A673 (cell line): ENCODE results near the gene MEF2A. TPM values are rescaled to one million over a fixed set of nuclear protein-coding genes. Genes with fewer than 3 reads are reported as not detected.

Source experiments
- BruUV-seq: library from RNA; stranded (reverse); fragments of 400-500 nt; replicated peaks from 2 replicates; lab custom pipeline; 2021; lab: Mats Ljungman, UMichigan
- CTCF ChIA-PET: fragments of 300-600 bp; sonication (Branson Sonifier 250); formaldehyde crosslinking; loops from one replicate; lab custom pipeline; 2022; ENCODE audit warnings: antibody characterized with exemption; lab: Charles Lee
- POLR2A ChIA-PET: fragments of 300-600 bp; sonication (Branson Sonifier 250); formaldehyde crosslinking; loops from one replicate; lab custom pipeline; 2022; ENCODE audit warnings: antibody characterized with exemption; ENCODE audit not compliant: low non-redundant PET; lab: Charles Lee
- DNase-seq: peaks from one replicate; pipeline ENCODE4 v3.0.0-alpha.2; 2015; ENCODE audit warnings: low spot score
- H3K27ac ChIP-seq: fragments of 200-600 bp; sonication (generic); 2 replicates; pipeline ENCODE4 v1.5.1; 2016; ENCODE audit warnings: mixed run types, low read depth, mild to moderate bottlenecking, mixed read lengths, antibody characterized with exemption, low read length; ENCODE audit not compliant: poor library complexity, severe bottlenecking
- H3K27me3 ChIP-seq: fragments of 200-600 bp; sonication (generic); replicated peaks from 2 replicates; pipeline ENCODE4 v1.6.1; 2017; ENCODE audit warnings: mixed run types, low read depth, mild to moderate bottlenecking, mixed read lengths, antibody characterized with exemption, low read length; ENCODE audit not compliant: insufficient read depth, poor library complexity
- H3K36me3 ChIP-seq: fragments of 200-600 bp; sonication (generic); 2 replicates; pipeline ENCODE4 v1.6.1; 2016; ENCODE audit warnings: mixed run types, mild to moderate bottlenecking, mixed read lengths, antibody characterized with exemption, low read length; ENCODE audit not compliant: insufficient read depth, poor library complexity, severe bottlenecking
- H3K4me1 ChIP-seq: fragments of 200-600 bp; sonication (generic); 2 replicates; pipeline ENCODE4 v1.6.1; 2017; ENCODE audit warnings: mixed run types, mild to moderate bottlenecking, mixed read lengths, antibody characterized with exemption, low read length; ENCODE audit not compliant: insufficient read depth, poor library complexity, severe bottlenecking
- H3K4me3 ChIP-seq: fragments of 200-600 bp; sonication (generic); 2 replicates; pipeline ENCODE4 v1.5.1; 2016; ENCODE audit warnings: low read depth, mixed run types, mild to moderate bottlenecking, mixed read lengths, low read length; ENCODE audit not compliant: poor library complexity, severe bottlenecking
- H3K9me3 ChIP-seq: fragments of 200-600 bp; sonication (generic); 2 replicates; pipeline ENCODE4 v1.6.1; 2016; ENCODE audit warnings: mixed run types, low read depth, mild to moderate bottlenecking, mixed read lengths, antibody characterized with exemption, low read length; ENCODE audit not compliant: poor library complexity, severe bottlenecking
- CTCF ChIP-seq: fragments of 300-800, 200-600 bp; sonication (generic); conservative IDR thresholded peaks from 2 replicates; pipeline ENCODE4 v1.5.1; 2017; ENCODE audit warnings: low read depth, mild to moderate bottlenecking, antibody characterized with exemption, low read length, moderate library complexity, mixed read lengths
- EZH2 ChIP-seq: fragments of 200-600 bp; sonication (generic); IDR thresholded peaks from 2 replicates; pipeline ENCODE4 v1.6.1; 2017; ENCODE audit warnings: borderline replicate concordance, low read depth, mild to moderate bottlenecking, mixed read lengths, antibody characterized with exemption, low read length; ENCODE audit not compliant: poor library complexity, severe bottlenecking
- intact Hi-C: fragments of 100-400 bp; cut with micrococcal nuclease; formaldehyde crosslinking; loops from one replicate; pipeline ENCODE4 v1.10.0; 2022; ENCODE audit not compliant: unreplicated experiment
- total RNA-seq: library from RNA; stranded (reverse); gene quantifications from 2 replicates; pipeline ENCODE4 v1.2.3, GENCODE V29; 2021

The MEF2A gene
- total RNA-seq, 1 experiment from 2014 or later, result 26.4 TPM

GRCh38 chr15:99590913-99591646 is 25.3 kb downstream of the MEF2A start:
- peaks cover 15% of the 10 kb centered on the region for H3K9me3 ChIP-seq
- POLR2A ChIA-PET, result no interaction called here
- no peak overlapping the region for H3K27ac ChIP-seq
- intact Hi-C loops, result no loop called here
- H3K4me3 ChIP-seq, result no peak overlapping the region
- H3K4me1 ChIP-seq, result peaks cover 5% of the 10 kb centered on the region
- H3K36me3 ChIP-seq, result no peaks in the 10 kb centered on the region
- BruUV-seq, result no TSS peak
- H3K27me3 ChIP-seq, result no peaks in the 10 kb centered on the region
- TF ChIP-seq CTCF (no peak), EZH2 (no peak)
- no peak for DNase-seq
- CTCF ChIA-PET, result no interaction called here

- ChIA-PET CTCF (no interaction called here), POLR2A (no interaction called here)
- no peaks in the 10 kb centered on the region for H3K36me3 ChIP-seq
- H3K9me3 ChIP-seq, result peaks cover 7% of the 10 kb centered on the region
- no peak overlapping the region for H3K4me3 ChIP-seq
- peaks cover 5% of the 10 kb centered on the region for H3K4me1 ChIP-seq
- H3K27ac ChIP-seq, result peak overlapping the region; percentile 34
- intact Hi-C loops, result no loop called here
- no peak for TF ChIP-seq EZH2
- TF ChIP-seq CTCF, result no peak
- no peaks in the 10 kb centered on the region for H3K27me3 ChIP-seq
- BruUV-seq, result no TSS peak
- DNase-seq, result peak; percentile 55
These were observed 26.5 kb downstream of the MEF2A start for GRCh38 chr15:99592145-99592791.

- Histone ChIP-seq H3K27me3 (no peaks in the 10 kb centered on the region), H3K27ac (no peak overlapping the region), H3K9me3 (peaks cover 3% of the 10 kb centered on the region), H3K4me1 (peaks cover 5% of the 10 kb centered on the region), H3K4me3 (no peak overlapping the region), H3K36me3 (no peaks in the 10 kb centered on the region)
- intact Hi-C loops, result no loop called here
- POLR2A ChIA-PET, result no interaction called here
- TF ChIP-seq EZH2 (no peak), CTCF (no peak)
- CTCF ChIA-PET, result no interaction called here
- DNase-seq, result no peak
- BruUV-seq, result no TSS peak
These were observed 27.3 kb downstream of the MEF2A start for GRCh38 chr15:99593070-99593469.
